Activated CD8-positive, alpha-beta memory T cell treated with anti-CD3 and anti-CD28 coated beads for 36 hours (primary cell): ENCODE data around the gene RNF112. TPM values are rescaled to one million over a fixed set of nuclear protein-coding genes. Genes with fewer than 3 reads are reported as not detected.

Source experiments
- CTCF ChIA-PET: fragments of 350-600 bp; sonication (Branson Sonifier 250); formaldehyde crosslinking; loops from one replicate; lab custom pipeline; 2021; ENCODE audit warnings: antibody characterized with exemption; lab: Charles Lee
- POLR2A ChIA-PET: fragments of 350-600 bp; sonication (Branson Sonifier 250); formaldehyde crosslinking; loops from one replicate; lab custom pipeline; 2021; ENCODE audit warnings: antibody characterized with exemption; lab: Charles Lee
- total RNA-seq, 2 experiments: library from RNA; stranded (reverse); gene quantifications; one replicate each; pipeline ENCODE4 v1.2.3, GENCODE V29; 2021

The RNF112 gene
- total RNA-seq, 2 experiments from 2014 or later, result 0.06 to 0.27 TPM

DNA sequence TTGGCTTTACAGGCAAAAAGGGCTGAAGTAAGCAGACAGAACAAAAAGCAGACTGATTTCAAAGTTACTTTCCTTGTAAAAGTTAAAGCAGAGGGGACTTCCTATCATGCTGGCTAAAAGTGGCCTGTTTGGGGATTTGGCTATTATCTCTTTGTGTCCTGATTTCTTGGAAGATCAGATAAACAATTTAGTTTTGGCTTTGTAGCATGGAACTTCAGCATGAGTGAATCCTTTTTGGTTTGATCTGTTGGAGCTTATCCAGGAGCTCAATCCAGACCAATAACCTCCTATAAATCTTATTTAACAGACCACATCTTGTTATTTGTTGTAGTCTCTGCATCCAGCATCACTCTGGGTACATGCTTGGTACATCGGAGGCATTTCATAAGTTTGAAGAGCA, 8.9 kb upstream of the RNF112 start:
- ChIA-PET POLR2A (no interaction called here), CTCF (no interaction called here)

DNA sequence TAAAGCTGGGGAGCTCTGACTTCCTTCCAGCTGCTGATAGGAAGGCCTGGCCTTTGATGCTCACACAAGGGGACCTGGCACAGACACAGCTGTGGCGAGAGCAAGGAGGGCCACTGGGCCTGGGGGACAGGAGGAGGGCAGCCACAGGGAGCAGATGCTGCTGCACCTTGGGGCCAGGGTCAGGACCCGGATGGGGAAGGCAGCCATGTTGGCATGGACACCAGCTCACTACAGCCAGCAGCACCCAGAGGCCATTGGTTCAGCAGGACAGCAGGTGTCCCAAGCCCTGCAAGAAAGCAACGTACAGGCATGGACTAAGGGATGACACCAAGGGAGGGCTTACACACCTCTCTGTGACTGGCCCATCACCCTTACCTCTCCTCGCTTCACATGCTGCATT, 8.0 kb upstream of the RNF112 start:
- ChIA-PET POLR2A (no interaction called here), CTCF (interaction anchor here (1.3 kb wide), 1 partner anchor 40 kb away, joined by 3 read pairs; no protein-coding TSS in a partner anchor)

DNA sequence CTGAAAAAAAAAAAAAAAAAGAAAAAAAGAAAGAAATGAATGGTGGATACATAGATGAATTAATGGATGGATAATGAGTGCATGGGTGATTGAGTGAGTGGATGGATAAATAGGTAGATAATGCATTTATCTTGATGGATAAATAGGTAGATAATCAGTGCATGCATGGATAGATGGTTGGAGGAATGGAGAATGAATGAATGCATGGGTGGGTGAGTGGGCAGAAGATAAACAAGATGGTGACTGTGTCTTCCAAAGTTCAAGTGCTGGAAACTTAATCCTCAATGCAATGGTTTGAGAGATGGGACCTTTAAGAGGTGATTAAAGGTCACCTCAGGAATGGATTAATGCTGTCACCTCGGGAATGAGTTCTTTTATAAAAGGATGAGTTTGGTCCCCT, 6.8 kb upstream of the RNF112 start:
- POLR2A ChIA-PET, result no interaction called here
- CTCF ChIA-PET, result no interaction called here

DNA sequence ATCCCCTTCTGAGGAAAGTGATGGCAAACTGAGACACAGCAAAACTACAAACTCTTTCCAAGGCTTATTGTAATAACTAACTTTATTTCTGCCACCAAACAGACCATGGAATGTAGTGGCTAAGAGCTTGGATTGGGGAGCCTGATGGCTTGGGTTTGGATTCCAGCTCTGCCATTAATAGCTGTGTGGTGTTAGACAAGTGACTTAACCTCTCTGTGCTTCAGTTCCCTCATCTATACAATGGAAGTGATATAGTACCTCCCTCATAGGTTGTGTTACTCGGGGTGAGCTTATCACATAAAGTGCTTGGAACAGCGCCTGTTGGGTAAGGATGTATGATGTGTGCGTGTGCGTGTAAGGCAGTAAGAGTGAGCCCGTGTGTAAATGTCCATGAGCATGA, 5.9 kb upstream of the RNF112 start:
- CTCF ChIA-PET, result no interaction called here
- POLR2A ChIA-PET, result no interaction called here

DNA sequence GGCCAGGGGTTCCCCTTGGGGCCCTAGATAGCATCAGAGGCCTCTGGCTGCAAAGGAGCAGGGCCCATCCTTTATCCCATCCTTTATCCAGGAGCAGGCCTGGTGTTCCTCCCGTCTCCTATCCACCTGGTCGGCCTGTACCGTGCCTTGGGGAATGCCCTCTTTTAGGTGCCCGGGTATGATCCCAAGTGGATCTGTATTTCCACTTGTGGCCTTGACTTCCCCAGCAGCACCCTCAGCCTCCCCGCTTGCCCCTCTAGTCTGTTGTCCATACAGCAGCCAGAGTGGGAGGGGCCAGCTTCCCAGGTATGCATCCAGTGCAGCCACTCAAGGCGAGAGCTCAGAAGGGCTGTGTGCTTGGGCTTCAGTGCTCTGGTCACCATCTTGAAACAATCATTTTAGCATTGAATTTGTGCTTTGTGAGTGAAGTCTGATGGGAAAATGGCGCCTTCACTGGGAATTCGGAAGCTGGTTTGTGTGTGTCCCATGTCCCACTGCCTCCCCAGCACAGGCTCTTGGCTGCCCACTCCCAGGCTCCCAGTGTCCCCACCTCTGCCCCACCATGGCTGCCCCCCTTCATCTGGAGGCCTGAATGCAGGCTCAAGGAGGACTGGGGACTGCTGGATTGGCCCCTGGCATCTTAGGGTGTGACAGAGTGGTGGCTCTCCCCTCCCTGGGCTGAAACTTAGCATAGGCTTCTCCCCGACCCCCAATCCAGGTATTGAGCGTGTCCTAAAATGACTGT, 3.3 kb upstream of the RNF112 start:
- ChIA-PET CTCF (no interaction called here), POLR2A (no interaction called here)

DNA sequence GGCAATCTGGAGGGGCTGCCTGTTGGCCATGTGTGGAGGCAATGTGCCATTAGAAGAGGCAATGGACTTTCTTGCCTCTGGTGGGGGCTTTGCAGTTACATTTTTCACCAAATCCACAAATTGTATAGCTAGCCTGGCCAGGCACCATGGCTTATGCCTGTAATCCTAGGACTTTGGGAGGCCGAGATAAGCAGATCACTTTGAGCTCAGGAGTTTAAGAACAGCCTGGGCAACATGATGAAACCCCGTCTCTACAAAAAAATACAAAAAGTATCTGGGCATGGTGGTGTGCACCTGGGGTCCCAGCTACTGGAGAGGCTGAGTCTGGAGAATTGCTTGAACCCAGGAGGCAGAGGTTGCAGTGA, 2.7 kb upstream of the RNF112 start:
- ChIA-PET CTCF (no interaction called here), POLR2A (no interaction called here)

DNA sequence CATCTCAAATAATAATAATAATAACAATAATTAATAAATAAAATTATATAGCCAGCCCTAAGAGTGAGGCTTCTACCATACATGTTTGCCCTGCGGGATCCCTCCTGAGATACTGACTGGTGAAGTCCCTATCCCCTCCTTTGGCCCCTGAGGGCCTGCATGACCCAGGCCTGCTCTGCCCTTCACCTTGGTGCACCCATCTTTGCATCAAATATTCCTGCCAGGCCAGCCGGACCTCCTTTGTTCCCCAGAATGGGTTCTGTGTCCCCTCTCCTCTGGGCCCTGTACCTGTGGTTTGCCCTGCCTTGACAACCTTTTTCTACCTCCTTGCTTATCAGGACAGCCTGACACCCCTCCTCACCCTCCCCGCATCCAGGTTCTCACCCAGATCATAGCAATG, 2.0 kb upstream of the RNF112 start:
- CTCF ChIA-PET, result no interaction called here

DNA sequence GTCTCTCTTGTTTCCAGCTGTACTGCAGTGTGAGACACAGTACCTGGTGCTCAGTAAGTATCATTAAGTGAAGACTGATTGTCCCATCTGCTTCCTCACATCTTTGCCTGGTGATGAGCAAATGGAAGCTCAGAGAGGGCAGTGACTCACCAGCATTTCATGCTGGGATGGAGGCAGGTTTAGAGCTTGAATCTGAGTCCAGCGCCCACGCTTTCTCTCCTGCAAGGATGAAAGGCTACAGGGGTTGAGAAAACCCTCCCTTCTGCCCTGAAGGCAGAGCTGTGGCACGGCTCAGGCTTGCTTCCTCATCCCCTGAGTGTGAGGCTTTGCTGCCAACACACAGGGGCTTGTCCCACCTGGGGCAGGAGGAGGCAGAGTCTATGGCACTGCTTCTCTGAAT, 1.5 kb upstream of the RNF112 start:
- ChIA-PET POLR2A (no interaction called here), CTCF (no interaction called here)

More for the DNA sequence above, 2.0 kb upstream of the RNF112 start:
- POLR2A ChIA-PET, result no interaction called here

DNA sequence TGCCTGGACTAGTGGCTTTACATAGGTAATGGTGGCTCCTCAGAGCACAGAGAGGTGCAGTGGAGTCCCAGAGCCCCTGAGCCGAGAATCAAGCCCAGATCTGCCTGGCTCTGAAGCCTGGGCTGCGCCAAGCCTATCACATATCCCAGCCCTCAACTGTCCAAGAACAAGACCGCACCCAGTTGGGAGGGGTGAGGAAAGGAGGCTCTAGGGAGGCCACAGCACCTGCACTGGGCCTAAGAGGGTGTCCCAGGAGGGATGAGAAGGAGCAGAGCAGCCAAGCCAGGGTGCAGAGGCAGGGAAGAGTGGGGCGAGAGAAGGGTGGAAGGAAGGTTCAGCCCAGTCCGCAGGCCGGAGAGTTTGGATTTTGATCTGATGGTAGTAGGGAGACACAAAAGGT, 941 bp upstream of the RNF112 start:
- ChIA-PET POLR2A (no interaction called here), CTCF (no interaction called here)

DNA sequence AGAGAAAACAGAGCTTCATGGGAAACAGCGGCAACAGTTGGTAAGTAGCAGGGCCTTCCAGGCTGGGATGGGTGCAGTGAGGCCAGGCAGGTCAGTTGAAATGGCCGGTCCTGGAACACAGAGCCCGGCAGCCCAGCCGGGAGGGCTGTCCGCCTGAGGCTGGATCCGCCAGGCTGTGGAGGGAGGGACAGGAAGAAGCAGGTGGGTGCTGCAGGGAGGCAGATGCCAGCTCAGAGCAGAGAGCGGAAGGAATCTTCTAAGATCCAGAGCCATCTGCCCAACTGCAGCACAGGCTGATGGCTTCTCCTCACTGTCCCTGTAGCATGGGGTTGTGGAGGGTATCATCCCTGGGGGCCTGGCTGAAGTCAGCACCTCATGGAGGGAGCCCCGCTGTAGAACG, 599 bp downstream of the RNF112 start:
- ChIA-PET POLR2A (no interaction called here), CTCF (no interaction called here)

DNA sequence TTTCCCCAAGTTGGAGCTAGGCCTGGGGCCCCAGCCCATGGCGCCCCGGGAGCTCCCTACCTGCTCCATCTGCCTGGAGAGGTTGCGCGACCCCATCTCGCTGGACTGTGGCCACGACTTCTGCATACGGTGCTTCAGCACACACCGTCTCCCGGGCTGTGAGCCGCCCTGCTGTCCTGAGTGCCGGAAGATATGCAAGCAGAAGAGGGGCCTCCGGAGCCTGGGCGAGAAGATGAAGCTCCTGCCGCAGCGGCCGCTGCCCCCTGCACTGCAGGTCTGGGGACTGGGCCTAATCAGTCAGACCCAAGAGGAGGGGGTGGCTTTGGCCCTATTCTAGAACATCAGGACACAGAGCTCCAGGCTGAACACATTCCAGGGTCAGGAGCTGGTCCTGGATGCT, 1.5 kb downstream of the RNF112 start:
- CTCF ChIA-PET, result no interaction called here
- POLR2A ChIA-PET, result no interaction called here

DNA sequence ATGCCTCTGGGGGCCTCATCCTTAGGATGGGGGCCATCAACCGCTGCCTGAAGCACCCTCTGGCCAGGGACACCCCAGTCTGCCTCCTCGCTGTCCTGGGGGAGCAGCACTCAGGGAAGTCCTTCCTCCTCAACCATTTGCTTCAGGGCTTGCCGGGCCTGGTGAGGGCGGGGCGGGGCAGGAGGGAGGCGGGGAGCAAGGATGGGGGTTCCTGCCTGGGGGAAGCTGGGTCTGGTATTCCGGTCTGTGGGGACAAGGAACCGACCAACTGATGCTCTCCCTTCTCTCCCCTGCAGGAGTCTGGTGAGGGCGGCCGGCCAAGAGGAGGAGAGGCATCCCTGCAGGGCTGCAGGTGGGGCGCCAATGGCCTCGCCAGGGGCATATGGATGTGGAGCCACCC, 2.0 kb downstream of the RNF112 start:
- ChIA-PET POLR2A (no interaction called here), CTCF (no interaction called here)

DNA sequence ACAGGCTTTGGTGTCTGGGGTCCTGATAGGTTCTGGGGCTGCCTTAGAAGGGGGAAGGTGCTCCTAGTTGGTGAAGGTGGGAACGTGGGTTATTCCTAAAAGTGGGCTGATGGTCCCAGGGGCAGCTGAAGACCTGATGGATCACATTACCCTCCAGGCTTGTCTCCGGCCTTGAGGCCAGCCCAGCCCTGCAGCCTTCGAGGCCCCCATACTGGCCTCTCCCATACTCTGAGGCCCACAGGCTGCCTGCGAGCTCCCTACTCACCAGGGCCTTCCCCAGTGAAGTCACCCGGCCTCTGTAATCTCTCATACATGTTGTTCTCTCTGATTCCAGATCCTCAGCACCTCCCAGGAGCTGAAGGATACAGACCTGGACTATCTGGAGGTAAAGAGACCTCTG, 2.7 kb downstream of the RNF112 start:
- ChIA-PET CTCF (interaction anchor here (0.6 kb wide), 1 partner anchor 88 kb away, joined by 4 read pairs; no protein-coding TSS in a partner anchor), POLR2A (no interaction called here)

DNA sequence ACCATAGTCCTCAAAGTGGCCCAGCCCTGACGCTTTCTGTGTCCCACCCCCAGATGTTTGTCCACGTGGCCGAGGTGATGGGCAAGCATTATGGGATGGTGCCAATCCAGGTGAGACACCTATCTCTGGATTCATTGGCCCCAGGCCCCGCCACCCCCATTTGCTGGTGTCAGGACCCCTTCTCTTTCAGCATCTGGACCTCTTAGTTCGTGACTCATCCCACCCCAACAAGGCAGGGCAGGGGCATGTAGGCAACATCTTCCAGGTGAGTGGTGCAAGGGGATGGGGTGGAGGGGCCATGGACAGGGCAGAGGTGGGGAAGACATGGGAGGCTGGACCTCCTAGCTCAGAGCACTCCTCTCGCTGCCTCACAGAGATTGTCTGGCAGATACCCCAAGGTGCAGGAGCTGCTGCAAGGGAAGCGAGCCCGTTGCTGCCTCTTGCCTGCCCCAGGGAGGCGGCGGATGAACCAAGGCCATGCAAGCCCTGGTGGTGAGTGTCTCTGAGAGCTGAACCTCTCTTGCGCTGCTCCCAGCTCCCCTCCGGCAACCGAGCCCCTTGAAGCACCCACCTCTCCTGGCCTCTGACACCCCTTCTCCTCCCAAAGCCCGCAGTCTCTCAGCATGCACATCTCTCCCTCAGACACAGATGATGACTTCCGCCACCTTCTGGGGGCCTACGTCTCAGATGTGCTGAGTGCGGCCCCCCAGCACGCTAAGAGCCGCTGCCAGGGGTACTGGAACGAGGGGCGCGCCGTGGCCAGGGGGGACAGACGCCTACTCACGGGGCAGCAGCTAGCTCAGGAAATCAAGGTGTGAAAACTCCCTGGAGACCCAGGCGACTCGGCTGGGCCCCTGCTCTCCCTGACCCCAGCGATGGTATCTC, 3.6 kb downstream of the RNF112 start:
- ChIA-PET CTCF (no interaction called here), POLR2A (no interaction called here)

DNA sequence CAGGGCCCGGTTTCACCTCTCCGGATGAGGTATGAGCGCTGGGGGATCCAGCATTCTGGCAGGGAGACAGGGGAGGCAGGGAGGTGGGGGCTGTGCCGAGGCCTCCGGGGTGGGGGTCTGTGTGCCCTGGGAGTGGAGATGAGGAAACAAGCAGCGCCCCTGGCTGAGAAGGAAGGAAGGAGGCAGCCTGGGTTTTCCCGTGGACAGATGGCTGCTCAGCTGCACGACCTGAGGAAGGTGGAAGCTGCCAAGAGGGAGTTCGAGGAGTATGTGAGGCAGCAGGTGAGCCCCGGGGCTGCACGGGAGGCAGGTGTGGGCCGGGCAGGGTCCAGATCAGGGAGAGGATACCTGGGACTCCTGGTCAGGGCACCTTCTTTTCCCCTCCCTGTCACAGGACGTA, 4.3 kb downstream of the RNF112 start:
- ChIA-PET POLR2A (no interaction called here), CTCF (no interaction called here)

DNA sequence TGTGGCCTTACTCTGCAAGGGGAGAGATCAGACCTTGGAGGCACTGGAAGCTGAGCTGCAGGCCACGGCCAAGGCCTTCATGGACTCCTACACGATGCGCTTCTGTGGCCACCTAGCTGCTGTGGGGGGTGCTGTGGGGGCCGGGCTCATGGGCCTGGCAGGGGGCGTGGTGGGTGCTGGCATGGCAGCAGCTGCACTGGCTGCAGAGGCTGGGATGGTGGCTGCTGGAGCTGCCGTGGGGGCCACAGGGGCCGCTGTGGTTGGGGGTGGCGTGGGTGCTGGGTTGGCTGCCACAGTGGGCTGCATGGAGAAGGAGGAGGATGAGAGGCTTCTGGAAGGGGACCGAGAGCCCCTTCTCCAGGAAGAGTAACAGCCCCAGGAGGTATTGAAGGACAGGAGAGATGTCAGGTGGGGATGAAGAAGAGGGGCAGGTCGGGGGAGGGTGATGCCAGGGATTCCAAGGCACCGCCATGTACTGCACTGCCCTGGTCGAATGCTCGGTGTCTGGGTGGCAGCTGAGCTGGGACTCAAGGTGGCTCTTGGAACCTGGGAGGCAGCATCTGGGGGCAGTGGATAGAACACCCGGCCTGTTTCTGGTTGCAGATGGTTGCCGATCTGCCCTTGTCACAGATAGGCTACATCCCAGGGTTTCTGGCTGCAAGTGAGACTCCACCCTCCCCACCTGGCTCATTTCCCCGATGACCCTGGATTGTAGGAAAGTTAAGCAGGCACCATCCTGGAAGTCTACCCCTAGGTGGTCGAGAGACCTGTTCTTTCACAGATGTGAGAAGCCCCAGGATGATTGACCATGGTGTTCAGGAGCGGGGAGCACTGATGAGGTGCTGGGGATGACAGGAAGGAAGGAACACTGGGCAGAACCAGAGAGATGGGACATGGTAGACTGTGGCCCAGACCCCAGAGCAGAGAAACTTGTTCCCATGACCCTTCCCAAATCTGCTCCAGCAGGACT, 5.1 kb downstream of the RNF112 start:
- ChIA-PET POLR2A (no interaction called here), CTCF (no interaction called here)

DNA sequence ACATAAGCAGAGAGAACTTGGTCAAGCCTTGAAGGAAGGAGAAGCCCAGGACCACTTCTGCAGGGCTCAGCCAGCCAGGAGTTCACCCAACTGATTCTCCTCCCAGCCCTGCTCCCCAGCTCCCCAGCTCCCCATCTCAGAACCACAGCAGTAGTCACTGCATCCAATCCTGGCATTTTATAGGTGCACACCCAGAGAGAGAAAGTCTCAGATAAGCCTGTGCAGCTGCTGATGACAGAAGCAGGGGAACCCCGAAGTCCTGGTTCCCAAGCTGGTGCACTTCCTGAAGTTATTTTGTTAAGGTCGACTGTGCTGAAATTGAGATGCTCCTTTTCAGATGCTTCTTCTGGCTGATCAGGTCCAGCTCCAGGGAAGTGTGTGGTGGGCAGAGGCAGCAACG, 6.6 kb downstream of the RNF112 start:
- POLR2A ChIA-PET, result no interaction called here
- CTCF ChIA-PET, result interaction anchor here (1.3 kb wide), 1 partner anchor 55 kb away, joined by 3 read pairs; no protein-coding TSS in a partner anchor

DNA sequence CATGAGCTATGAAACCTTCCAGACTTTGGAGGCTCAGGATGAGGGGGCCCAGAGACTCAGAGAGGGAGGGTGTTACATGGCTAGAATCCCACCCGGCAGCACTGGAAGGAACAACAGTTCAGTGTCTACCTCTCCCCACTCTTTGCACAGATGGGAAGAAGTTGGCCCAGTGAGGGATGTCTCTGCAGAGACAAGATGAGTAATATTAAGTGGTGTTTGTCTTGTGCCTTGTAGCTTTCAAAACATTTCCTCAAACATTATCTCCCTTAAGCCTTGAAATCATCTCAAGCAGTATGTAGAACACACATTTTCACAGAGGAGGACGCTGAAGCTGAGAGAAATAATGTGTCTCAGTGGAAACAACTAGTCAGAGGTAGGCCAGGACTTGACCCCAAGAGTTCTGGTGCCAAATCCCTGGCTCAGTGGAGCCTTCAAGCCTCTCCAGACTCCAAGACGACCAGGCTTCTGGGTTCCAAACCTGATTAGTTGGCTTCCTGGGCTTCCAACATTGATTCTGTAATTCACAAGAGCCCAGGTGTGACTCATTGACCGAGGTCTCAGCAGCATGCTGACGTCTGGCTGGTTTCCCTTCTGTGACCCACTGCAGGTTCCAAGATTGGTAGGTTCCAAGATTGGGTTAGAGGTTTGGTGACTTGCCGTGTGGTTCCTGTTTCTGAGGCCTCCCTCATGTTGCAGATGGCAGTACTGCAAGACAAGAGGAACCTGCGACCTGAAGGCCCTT, 7.4 kb downstream of the RNF112 start:
- POLR2A ChIA-PET, result no interaction called here
- CTCF ChIA-PET, result interaction anchor here (1.3 kb wide), 1 partner anchor 55 kb away, joined by 3 read pairs; no protein-coding TSS in a partner anchor

DNA sequence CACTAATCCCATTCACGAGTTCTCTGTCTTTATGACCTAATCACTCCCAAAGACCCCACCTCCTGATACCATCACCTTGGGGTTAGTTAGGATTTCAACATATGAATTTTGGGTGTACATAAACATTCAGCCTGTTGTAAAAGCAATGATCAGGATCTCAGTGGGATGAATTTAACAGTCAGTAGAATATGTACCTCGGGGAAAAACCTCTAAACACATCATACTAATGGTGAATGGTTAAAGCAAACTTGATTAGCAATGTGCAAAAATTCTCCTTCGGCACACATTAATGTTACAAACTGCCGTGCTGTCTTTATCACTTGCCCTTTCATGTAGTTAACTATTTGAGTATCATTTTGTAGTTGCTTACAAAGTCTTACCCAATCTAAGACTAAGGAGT, 10.2 kb downstream of the RNF112 start:
- ChIA-PET POLR2A (no interaction called here), CTCF (no interaction called here)
